H1 (cell line): Measurements from ENCODE around the gene RAET1L.
A peak's percentile ranks its signal among the peaks of the same experiment; 100 is the strongest.

ENCODE experiments used
- CTCF ChIP-seq, 3 experiments: IDR thresholded peaks; 1 replicate in 2 of 3; 2 replicates in 1 of 3; pipeline versions ENCODE4 v1.5.1 to v1.6.1; 2011; ENCODE audit warnings: low read length in 3 of 3, mild to moderate bottlenecking in 3 of 3, inconsistent platforms in 2 of 3, low read depth in 1 of 3, moderate library complexity in 1 of 3; ENCODE audit not compliant: insufficient read depth in 1 of 3; ENCODE audit errors: control extremely low read depth in 1 of 3
- EP300 ChIP-seq, 2 experiments: IDR thresholded peaks; 1 replicate in 1 of 2; 2 replicates in 1 of 2; pipeline ENCODE4 v1.6.1; 2011 to 2012; ENCODE audit warnings: low read depth in 2 of 2, low read length in 2 of 2, mild to moderate bottlenecking in 2 of 2, borderline replicate concordance in 1 of 2, inconsistent platforms in 1 of 2, moderate library complexity in 1 of 2
- EZH2 ChIP-seq: fragments of 200-600 bp; sonication (generic); IDR thresholded peaks from 2 replicates; pipeline ENCODE4 v1.7.1; 2012; ENCODE audit warnings: low read depth, mild to moderate bottlenecking, moderate library complexity, low read length, inconsistent platforms; ENCODE audit not compliant: severe bottlenecking
- GABPA ChIP-seq: IDR thresholded peaks from 2 replicates; pipeline ENCODE4 v1.6.1; 2011; ENCODE audit warnings: mild to moderate bottlenecking, low read length, moderate library complexity, borderline replicate concordance; ENCODE audit not compliant: insufficient read depth
- JUND ChIP-seq: IDR thresholded peaks from 2 replicates; pipeline ENCODE4 v1.6.1; 2011; ENCODE audit warnings: mild to moderate bottlenecking, improper control_type of control experiment, low read length
- PHF8 ChIP-seq: fragments of 200-600 bp; sonication (generic); conservative IDR thresholded peaks from 2 replicates; pipeline ENCODE4 v1.7.1; 2012; ENCODE audit warnings: low read depth, mild to moderate bottlenecking, inconsistent platforms, low read length, moderate library complexity
- POLR2A ChIP-seq, 2 experiments: IDR thresholded peaks; 1 replicate in 1 of 2; 2 replicates in 1 of 2; pipeline ENCODE4 v1.6.1; 2011; ENCODE audit warnings: low read depth in 2 of 2, low read length in 2 of 2, mild to moderate bottlenecking in 2 of 2; ENCODE audit errors: control extremely low read depth in 1 of 2
- RXRA ChIP-seq: IDR thresholded peaks from 2 replicates; pipeline ENCODE4 v1.6.1; 2011; ENCODE audit warnings: low read depth, mild to moderate bottlenecking, low read length, moderate library complexity; ENCODE audit not compliant: insufficient read depth
- SP2 ChIP-seq: IDR thresholded peaks from 2 replicates; pipeline ENCODE4 v1.6.1; 2012; ENCODE audit warnings: mild to moderate bottlenecking, low read length, inconsistent platforms
- SUZ12 ChIP-seq: fragments of 200-600 bp; sonication (generic); IDR thresholded peaks from 2 replicates; pipeline ENCODE4 v1.6.1; 2012; ENCODE audit warnings: mild to moderate bottlenecking, inconsistent platforms, low read length, moderate library complexity, mixed read lengths
- TCF12 ChIP-seq: IDR thresholded peaks from 2 replicates; pipeline ENCODE4 v1.6.1; 2011; ENCODE audit warnings: low read depth, mild to moderate bottlenecking, low read length
- USF2 ChIP-seq: IDR thresholded peaks from 2 replicates; pipeline ENCODE4 v1.6.1; 2011; ENCODE audit warnings: low read length, improper control_type of control experiment

GRCh38 chr6:149990212-149990660, 35.1 kb downstream of the RAET1L start:
- no peak for TF ChIP-seq JUND
- TF ChIP-seq TCF12: no peak
- TF ChIP-seq USF2: no peak
- TF ChIP-seq CTCF (IDR thresholded peaks at IDR 0.05; ENCODE audit: control extremely low read depth in 1 of 3, insufficient read depth in 1 of 3, low read depth in 1 of 3, low read length in 3 of 3): no peak
- no peak for TF ChIP-seq GABPA
- no peak for TF ChIP-seq PHF8
- TF ChIP-seq POLR2A (IDR thresholded peaks at IDR 0.05; ENCODE audit: control extremely low read depth in 1 of 2, low read depth in 2 of 2, low read length in 2 of 2): no peak
- TF ChIP-seq RXRA: no peak
- TF ChIP-seq SUZ12: peak; percentile 88
- TF ChIP-seq EZH2: peak; percentile 77
- TF ChIP-seq EP300 (IDR thresholded peaks at IDR 0.05; ENCODE audit: borderline replicate concordance in 1 of 2, low read depth in 2 of 2, low read length in 2 of 2): no peak
- TF ChIP-seq SP2: no peak
